ENCODE data around the gene PRDM16. TPM values are rescaled to one million over a fixed set of nuclear protein-coding genes. Genes with fewer than 3 reads are reported as not detected.

Gene PRDM16
- polyA plus RNA-seq, 1 donor from 2014 or later, result 0.21 TPM

DNA sequence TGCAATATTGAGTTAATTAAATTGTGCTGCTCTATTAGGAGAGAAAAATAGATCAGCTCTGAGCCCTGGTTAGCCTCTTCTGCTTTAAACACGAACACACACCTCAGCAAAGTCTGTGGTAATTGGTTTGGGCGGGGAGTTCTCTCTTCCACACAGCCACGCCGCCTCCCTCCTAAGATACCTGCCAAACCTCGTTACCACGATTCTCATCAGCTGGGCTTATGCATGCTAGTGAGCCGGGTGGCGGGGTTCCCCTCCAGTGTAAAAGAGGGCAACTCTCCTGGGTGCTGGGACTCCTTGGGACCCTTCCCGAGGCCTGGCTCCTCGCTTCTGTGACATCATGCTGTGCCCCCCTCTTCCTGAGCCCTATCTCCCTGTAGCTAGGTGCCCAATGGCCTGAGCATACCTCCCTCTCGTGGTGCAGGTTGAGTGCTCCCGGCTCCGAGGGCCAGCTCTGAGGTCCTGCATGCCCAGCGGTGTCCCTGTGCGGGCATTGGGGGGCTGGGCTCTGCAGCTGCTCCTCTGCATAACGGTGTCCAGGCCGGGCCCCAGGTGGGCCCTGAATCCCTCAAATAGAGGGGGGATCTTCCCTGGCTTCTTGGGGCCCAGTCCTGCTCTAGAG lies 182.9 kb downstream of the PRDM16 start:
- H3K4me3 ChIP-seq (ENCODE audit: low read length), result no peak overlapping the region
- H3K36me3 ChIP-seq (ENCODE audit: insufficient read depth, low read length), result no peaks in the 10 kb centered on the region
- no peaks in the 10 kb centered on the region for H3K9me2 ChIP-seq (ENCODE audit: insufficient read depth, low read length)
- H4K20me1 ChIP-seq (ENCODE audit: insufficient read depth), result no peaks in the 10 kb centered on the region
- no peaks in the 10 kb centered on the region for H3K9me3 ChIP-seq (ENCODE audit: low read length)
- H2AFZ ChIP-seq (ENCODE audit: low read depth, low read length), result no peak overlapping the region
- no peak overlapping the region for H3K4me2 ChIP-seq (ENCODE audit: low read length)
- no peaks in the 10 kb centered on the region for H3K27me3 ChIP-seq (ENCODE audit: insufficient read depth, low read depth, low read length)
- peaks cover 8% of the 10 kb centered on the region for H3K79me2 ChIP-seq (replicated peaks; ENCODE audit: insufficient read depth, low read length)
- no peak overlapping the region for H3K27ac ChIP-seq (ENCODE audit: low read length)
- H3K9ac ChIP-seq (ENCODE audit: low read length), result no peak overlapping the region
- TF ChIP-seq, protein P1, sequence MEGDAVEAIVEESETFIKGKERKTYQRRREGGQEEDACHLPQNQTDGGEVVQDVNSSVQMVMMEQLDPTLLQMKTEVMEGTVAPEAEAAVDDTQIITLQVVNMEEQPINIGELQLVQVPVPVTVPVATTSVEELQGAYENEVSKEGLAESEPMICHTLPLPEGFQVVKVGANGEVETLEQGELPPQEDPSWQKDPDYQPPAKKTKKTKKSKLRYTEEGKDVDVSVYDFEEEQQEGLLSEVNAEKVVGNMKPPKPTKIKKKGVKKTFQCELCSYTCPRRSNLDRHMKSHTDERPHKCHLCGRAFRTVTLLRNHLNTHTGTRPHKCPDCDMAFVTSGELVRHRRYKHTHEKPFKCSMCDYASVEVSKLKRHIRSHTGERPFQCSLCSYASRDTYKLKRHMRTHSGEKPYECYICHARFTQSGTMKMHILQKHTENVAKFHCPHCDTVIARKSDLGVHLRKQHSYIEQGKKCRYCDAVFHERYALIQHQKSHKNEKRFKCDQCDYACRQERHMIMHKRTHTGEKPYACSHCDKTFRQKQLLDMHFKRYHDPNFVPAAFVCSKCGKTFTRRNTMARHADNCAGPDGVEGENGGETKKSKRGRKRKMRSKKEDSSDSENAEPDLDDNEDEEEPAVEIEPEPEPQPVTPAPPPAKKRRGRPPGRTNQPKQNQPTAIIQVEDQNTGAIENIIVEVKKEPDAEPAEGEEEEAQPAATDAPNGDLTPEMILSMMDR (IDR thresholded peaks at IDR 0.05; ENCODE audit: poor library complexity, severe bottlenecking), result no peak
- TF ChIP-seq EZH2 (IDR thresholded peaks at IDR 0.05; ENCODE audit: borderline replicate concordance, insufficient read depth, low read length, poor library complexity, severe bottlenecking) (no peak), POLR2AphosphoS5 (IDR thresholded peaks at IDR 0.05) (no peak), MXI1 (conservative IDR thresholded peaks at IDR 0.05; ENCODE audit: poor library complexity, severe bottlenecking) (no peak), SMC3 (conservative IDR thresholded peaks at IDR 0.05; ENCODE audit: poor library complexity) (no peak), RAD21 (conservative IDR thresholded peaks at IDR 0.05) (no peak), EP300 (conservative IDR thresholded peaks at IDR 0.05; ENCODE audit: poor library complexity, severe bottlenecking) (no peak), TAF1 (IDR thresholded peaks at IDR 0.05; ENCODE audit: low read depth) (no peak)
- TF ChIP-seq, protein P2, sequence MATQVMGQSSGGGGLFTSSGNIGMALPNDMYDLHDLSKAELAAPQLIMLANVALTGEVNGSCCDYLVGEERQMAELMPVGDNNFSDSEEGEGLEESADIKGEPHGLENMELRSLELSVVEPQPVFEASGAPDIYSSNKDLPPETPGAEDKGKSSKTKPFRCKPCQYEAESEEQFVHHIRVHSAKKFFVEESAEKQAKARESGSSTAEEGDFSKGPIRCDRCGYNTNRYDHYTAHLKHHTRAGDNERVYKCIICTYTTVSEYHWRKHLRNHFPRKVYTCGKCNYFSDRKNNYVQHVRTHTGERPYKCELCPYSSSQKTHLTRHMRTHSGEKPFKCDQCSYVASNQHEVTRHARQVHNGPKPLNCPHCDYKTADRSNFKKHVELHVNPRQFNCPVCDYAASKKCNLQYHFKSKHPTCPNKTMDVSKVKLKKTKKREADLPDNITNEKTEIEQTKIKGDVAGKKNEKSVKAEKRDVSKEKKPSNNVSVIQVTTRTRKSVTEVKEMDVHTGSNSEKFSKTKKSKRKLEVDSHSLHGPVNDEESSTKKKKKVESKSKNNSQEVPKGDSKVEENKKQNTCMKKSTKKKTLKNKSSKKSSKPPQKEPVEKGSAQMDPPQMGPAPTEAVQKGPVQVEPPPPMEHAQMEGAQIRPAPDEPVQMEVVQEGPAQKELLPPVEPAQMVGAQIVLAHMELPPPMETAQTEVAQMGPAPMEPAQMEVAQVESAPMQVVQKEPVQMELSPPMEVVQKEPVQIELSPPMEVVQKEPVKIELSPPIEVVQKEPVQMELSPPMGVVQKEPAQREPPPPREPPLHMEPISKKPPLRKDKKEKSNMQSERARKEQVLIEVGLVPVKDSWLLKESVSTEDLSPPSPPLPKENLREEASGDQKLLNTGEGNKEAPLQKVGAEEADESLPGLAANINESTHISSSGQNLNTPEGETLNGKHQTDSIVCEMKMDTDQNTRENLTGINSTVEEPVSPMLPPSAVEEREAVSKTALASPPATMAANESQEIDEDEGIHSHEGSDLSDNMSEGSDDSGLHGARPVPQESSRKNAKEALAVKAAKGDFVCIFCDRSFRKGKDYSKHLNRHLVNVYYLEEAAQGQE (IDR thresholded peaks at IDR 0.05; ENCODE audit: borderline replicate concordance), result no peak
- H3F3A ChIP-seq (ENCODE audit: insufficient read depth, low read length, poor library complexity, severe bottlenecking), result peaks cover 6% of the 10 kb centered on the region

DNA sequence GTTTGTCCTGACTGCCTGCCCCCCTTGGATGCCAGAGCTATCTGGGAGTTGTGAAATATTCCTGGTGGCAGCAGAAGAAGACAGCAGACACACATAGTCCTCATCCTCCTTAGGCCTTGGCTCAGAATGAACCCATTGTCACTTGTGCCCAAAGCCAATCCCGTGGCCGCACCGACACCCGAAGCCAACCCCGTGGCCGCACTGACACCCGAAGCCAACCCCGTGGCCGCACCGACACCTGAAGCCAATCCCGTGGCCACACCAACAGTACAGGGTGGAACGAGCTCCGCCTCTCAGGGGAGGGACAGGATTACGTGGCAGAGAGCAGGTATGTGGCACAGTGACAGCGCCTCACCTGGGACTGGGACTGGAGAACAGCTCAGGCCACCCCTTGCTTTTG lies 186.7 kb downstream of the PRDM16 start:
- H3K9ac ChIP-seq (ENCODE audit: low read length), result no peak overlapping the region
- H3K4me2 ChIP-seq (ENCODE audit: low read length), result no peak overlapping the region
- no peak overlapping the region for H3K4me3 ChIP-seq (ENCODE audit: low read length)
- no peaks in the 10 kb centered on the region for H4K20me1 ChIP-seq (ENCODE audit: insufficient read depth)
- H2AFZ ChIP-seq (ENCODE audit: low read depth, low read length), result no peak overlapping the region
- H3K9me2 ChIP-seq (ENCODE audit: insufficient read depth, low read length), result no peaks in the 10 kb centered on the region
- no peaks in the 10 kb centered on the region for H3K36me3 ChIP-seq (ENCODE audit: insufficient read depth, low read length)
- TF ChIP-seq POLR2AphosphoS5 (IDR thresholded peaks at IDR 0.05), result no peak
- TF ChIP-seq TAF1 (IDR thresholded peaks at IDR 0.05; ENCODE audit: low read depth), result no peak
- TF ChIP-seq, protein P2 (IDR thresholded peaks at IDR 0.05; ENCODE audit: borderline replicate concordance), result no peak
- TF ChIP-seq MXI1 (conservative IDR thresholded peaks at IDR 0.05; ENCODE audit: poor library complexity, severe bottlenecking), result no peak
- TF ChIP-seq SMC3 (conservative IDR thresholded peaks at IDR 0.05; ENCODE audit: poor library complexity), result no peak
- no peak for TF ChIP-seq RAD21 (conservative IDR thresholded peaks at IDR 0.05)
- TF ChIP-seq EZH2 (IDR thresholded peaks at IDR 0.05; ENCODE audit: borderline replicate concordance, insufficient read depth, low read length, poor library complexity, severe bottlenecking), result no peak
- TF ChIP-seq, protein P1 (IDR thresholded peaks at IDR 0.05; ENCODE audit: poor library complexity, severe bottlenecking), result no peak
- TF ChIP-seq EP300 (conservative IDR thresholded peaks at IDR 0.05; ENCODE audit: poor library complexity, severe bottlenecking), result no peak
- peaks cover 10% of the 10 kb centered on the region for H3K79me2 ChIP-seq (replicated peaks; ENCODE audit: insufficient read depth, low read length)
- H3F3A ChIP-seq (ENCODE audit: insufficient read depth, low read length, poor library complexity, severe bottlenecking), result no peaks in the 10 kb centered on the region
- H3K27me3 ChIP-seq (ENCODE audit: insufficient read depth, low read depth, low read length), result no peaks in the 10 kb centered on the region
- H3K27ac ChIP-seq (ENCODE audit: low read length), result no peak overlapping the region
- H3K9me3 ChIP-seq (ENCODE audit: low read length), result no peaks in the 10 kb centered on the region

All from neural cell (in vitro differentiated cells).